HG03196 (cell line): ENCODE data around the gene TMEM168.

ENCODE experiments used
- ATAC-seq: cut with Tn5 transposase; IDR thresholded peaks from one replicate; pipeline ENCODE4 v1.9.1; 2021; ENCODE audit not compliant: unreplicated experiment

Gene TMEM168

GRCh38 chr7:112721366-112721765 lies 68.8 kb downstream of the TMEM168 start:
- no peak for ATAC-seq

GRCh38 chr7:112715525-112715924 lies 74.7 kb downstream of the TMEM168 start:
- no peak for ATAC-seq

- no peak for ATAC-seq
Measured at GRCh38 chr7:112714917-112715316, 75.3 kb downstream of the TMEM168 start.
